ENCODE results near the gene SGSM1.

DNA sequence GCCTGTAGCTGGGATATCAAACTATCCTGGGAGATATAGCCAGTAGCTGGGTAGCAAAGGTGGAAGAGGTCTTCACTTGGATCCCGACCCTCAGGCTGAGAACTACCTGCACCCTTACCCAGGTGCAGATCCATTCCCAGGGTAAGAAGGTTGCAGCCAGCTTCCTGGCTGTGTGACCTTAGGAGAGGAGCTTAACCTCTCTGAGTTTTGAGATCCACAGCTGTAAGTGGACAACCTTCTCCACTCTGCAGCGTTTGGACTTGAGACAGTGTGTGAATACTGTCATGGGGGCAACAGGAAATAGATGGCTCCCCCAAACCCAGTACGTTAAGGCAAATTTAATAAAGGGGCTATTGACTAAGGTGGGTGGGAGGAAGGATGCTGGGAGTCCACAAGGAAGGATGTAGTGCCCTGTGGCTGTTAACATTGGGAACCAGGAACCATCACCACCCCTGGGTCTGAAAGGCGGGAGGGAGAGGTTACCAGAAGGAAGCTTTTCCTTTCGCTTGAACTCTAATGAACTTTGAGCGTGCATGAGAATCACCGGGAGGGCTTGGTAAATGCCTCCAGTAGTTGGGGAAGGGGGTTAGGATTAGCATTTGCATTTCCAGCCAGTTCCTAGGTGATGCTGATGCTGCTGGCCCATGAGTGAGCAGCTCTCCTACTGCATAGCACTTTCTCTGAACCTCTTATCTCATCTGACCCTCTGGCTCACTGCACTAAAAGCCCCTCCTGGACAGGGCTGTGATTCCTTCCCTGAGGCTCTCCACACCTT, 24.4 kb downstream of the SGSM1 start:
- TF ChIP-seq POLR2AphosphoS5 (IDR thresholded peaks at IDR 0.05) (no peak), POLR2A (IDR thresholded peaks at IDR 0.05) (no peak)
